ENCODE data around the gene ZNF629. TPM values are rescaled to one million over a fixed set of nuclear protein-coding genes. Genes with fewer than 3 reads are reported as not detected.

ZNF629 gene
- polyA plus RNA-seq, 3 donors, result 0.27 to 2.0 (median 0.73) TPM

- H3K27ac Mint-ChIP-seq, result peak overlapping the region; percentile 11 to 98 (median 95)
These were observed 25.5 kb downstream of the ZNF629 start for GRCh38 chr16:30761427-30761927.

More at GRCh38 chr16:30761427-30761927, 25.5 kb downstream of the ZNF629 start:
- DNase-seq, result peak in 1 of 3 donors; percentile 14
- Histone ChIP-seq H3K36me3 (replicated peaks in 1 of 2; ENCODE audit: control insufficient read depth in 1 of 2, insufficient read depth in 2 of 2, low read length in 2 of 2) (peaks cover 44 to 51% of the 10 kb centered on the region in 2 donors), H3K9ac (ENCODE audit: insufficient read depth, low read length, poor library complexity, severe bottlenecking) (peak overlapping the region; percentile 59), H3K4me2 (replicated peaks; ENCODE audit: extremely low read depth, low read length, poor library complexity, severe bottlenecking) (peak overlapping the region; percentile 96), H2AFZ (ENCODE audit: insufficient read depth, low read depth, low read length, poor library complexity, severe bottlenecking) (peak overlapping the region; percentile 90), H3K27me3 (ENCODE audit: control insufficient read depth in 2 of 2, insufficient read depth in 2 of 2, low read length in 2 of 2) (no peaks in the 10 kb centered on the region), H3K9me3 (replicated peaks in 1 of 2; ENCODE audit: control insufficient read depth in 1 of 2, insufficient read depth in 1 of 2, low read length in 2 of 2) (no peaks in the 10 kb centered on the region), H4K20me1 (ENCODE audit: insufficient read depth, low read length) (peaks cover 7% of the 10 kb centered on the region), H3K27ac (ENCODE audit: low read depth in 1 of 2, low read length in 2 of 2) (peak overlapping the region; percentile 31 to 98), H3K4me3 (replicated peaks in 1 of 3; ENCODE audit: low read depth in 2 of 3, low read length in 3 of 3) (peak overlapping the region; percentile 73 to 96 (median 94)), H3K79me2 (ENCODE audit: insufficient read depth, low read length) (peaks cover 66% of the 10 kb centered on the region), H3K4me1 (ENCODE audit: control insufficient read depth in 1 of 2, insufficient read depth in 2 of 2, low read length in 2 of 2) (peaks cover 48 to 60% of the 10 kb centered on the region in 2 donors)
- WGBS (ENCODE audit: insufficient coverage), result under 1% methylated on average over 64 of the region's 64 CpGs
- TF ChIP-seq CTCF (IDR thresholded peaks at IDR 0.05), result no peak
- peaks cover 0 to 6% (median 0%) of the 10 kb centered on the region in 3 donors for H3K27me3 Mint-ChIP-seq (ENCODE audit: low read depth in 3 of 3)
- H3K4me1 Mint-ChIP-seq, result peaks cover 49% of the 10 kb centered on the region
- peak overlapping the region; percentile 87 to 93 for H3K4me3 Mint-ChIP-seq
- H3K9me3 Mint-ChIP-seq, result no peaks in the 10 kb centered on the region
- intact Hi-C loops (cut with micrococcal nuclease), result loop anchor here in 1 of 2 donors (5.0 to 10.0 kb wide), 3 partner anchors 46 to 163 kb away; partner anchors contain the start of genes FBRS and FBXL19
- H3K36me3 Mint-ChIP-seq, result peaks cover 46 to 63% of the 10 kb centered on the region in 2 donors
